ENCODE data around the gene CGB8.

DNA sequence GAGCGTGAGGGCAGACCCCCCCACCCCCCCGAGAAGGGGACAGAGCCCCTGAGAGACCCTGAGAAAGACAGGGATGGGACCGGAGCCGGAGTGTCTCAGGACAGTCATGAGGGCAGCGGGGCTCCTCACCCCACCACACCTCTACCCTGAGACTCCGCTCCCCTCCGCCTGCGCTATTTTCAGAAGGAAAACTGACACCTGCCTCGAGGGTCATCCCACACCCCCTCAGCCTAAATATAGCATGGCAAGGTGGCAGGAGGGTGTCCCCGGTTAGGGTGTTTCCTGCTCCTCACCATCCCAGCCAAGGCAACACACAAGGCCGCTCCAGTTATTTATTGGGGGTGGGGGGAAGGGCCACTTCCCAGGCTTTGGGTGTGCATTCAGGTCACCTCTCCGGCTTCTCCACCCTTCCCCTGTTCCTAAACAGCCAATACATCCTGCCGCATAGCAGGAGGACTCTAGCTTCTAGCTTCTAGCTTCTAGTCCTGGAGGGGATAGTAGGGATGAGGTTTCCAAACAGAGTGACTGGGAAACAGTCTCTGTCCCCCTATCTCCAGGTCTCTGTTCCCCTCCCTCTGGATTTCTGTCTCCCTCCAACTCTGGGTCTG lies 17.1 kb upstream of the CGB8 start:
- TF ChIP-seq, protein P1, sequence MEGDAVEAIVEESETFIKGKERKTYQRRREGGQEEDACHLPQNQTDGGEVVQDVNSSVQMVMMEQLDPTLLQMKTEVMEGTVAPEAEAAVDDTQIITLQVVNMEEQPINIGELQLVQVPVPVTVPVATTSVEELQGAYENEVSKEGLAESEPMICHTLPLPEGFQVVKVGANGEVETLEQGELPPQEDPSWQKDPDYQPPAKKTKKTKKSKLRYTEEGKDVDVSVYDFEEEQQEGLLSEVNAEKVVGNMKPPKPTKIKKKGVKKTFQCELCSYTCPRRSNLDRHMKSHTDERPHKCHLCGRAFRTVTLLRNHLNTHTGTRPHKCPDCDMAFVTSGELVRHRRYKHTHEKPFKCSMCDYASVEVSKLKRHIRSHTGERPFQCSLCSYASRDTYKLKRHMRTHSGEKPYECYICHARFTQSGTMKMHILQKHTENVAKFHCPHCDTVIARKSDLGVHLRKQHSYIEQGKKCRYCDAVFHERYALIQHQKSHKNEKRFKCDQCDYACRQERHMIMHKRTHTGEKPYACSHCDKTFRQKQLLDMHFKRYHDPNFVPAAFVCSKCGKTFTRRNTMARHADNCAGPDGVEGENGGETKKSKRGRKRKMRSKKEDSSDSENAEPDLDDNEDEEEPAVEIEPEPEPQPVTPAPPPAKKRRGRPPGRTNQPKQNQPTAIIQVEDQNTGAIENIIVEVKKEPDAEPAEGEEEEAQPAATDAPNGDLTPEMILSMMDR (IDR thresholded peaks at IDR 0.05; ENCODE audit: borderline replicate concordance, extremely low read depth, low read length, poor library complexity, severe bottlenecking): no peak
- no peak for TF ChIP-seq EZH2 (IDR thresholded peaks at IDR 0.05; ENCODE audit: borderline replicate concordance, low read depth, low read length, severe bottlenecking)
